H1 (cell line): ENCODE measurements around the gene TRIM44. TPM values are rescaled to one million over a fixed set of nuclear protein-coding genes. Genes with fewer than 3 reads are reported as not detected.
"Not testable (repeated sequence)": the region's sequence is repeated elsewhere in the genome, so short reads cannot be mapped to it uniquely, and the experiment has no call there.

Source experiments
- CTCF ChIA-PET: fragments of 300-600 bp; sonication (Branson Sonifier 250); formaldehyde crosslinking; loops from one replicate; lab custom pipeline; 2021; ENCODE audit not compliant: partially characterized antibody; lab: Charles Lee
- POLR2A ChIA-PET: fragments of 300-600 bp; sonication (Branson Sonifier 250); formaldehyde crosslinking; loops from one replicate; lab custom pipeline; 2021; ENCODE audit warnings: inconsistent platforms; ENCODE audit not compliant: partially characterized antibody; lab: Charles Lee
- DNase-seq, 2 experiments: peaks; one replicate each; pipeline versions ENCODE4 v3.0.0 to v3.0.0-alpha.2; 2010 to 2022; ENCODE audit warnings: low spot score in 2 of 2, low read depth in 1 of 2, mixed read lengths in 1 of 2
- FAIRE-seq: peaks from 2 replicates; lab custom pipeline; 2011; peaks lifted over from hg19 to GRCh38; lab: Jason Lieb, UNC
- H2AFZ ChIP-seq: 2 replicates; pipeline ENCODE4 v1.8.1; 2012; ENCODE audit warnings: low read length, inconsistent platforms
- H2AK5ac ChIP-seq: 2 replicates; pipeline ENCODE4 v1.6.1; 2013; ENCODE audit warnings: low read depth, low read length
- H2BK120ac ChIP-seq: replicated peaks from 2 replicates; pipeline ENCODE3; 2013; ENCODE audit warnings: low read depth, low read length, inconsistent platforms
- H2BK12ac ChIP-seq: 2 replicates; pipeline ENCODE4 v1.6.1; 2013; ENCODE audit warnings: low read depth, low read length
- H2BK15ac ChIP-seq: 2 replicates; pipeline ENCODE4 v1.6.1; 2013; ENCODE audit warnings: low read length
- H2BK20ac ChIP-seq: 2 replicates; pipeline ENCODE4 v1.6.1; 2013; ENCODE audit warnings: low read length
- H2BK5ac ChIP-seq: 2 replicates; pipeline ENCODE4 v1.6.1; 2013; ENCODE audit warnings: low read depth, low read length
- H3K14ac ChIP-seq: 2 replicates; pipeline ENCODE4 v1.6.1; 2013; ENCODE audit warnings: inconsistent platforms; ENCODE audit not compliant: insufficient read length
- H3K18ac ChIP-seq: 2 replicates; pipeline ENCODE4 v1.6.1; 2013; ENCODE audit warnings: low read length; ENCODE audit errors: extremely low read depth
- H3K23ac ChIP-seq: 2 replicates; pipeline ENCODE4 v1.6.1; 2013; ENCODE audit warnings: inconsistent platforms; ENCODE audit not compliant: insufficient read length
- H3K23me2 ChIP-seq: 2 replicates; pipeline ENCODE4 v1.6.1; 2013; ENCODE audit warnings: low read depth, low read length
- H3K27ac ChIP-seq: 2 replicates; pipeline ENCODE4 v1.6.1; 2011; ENCODE audit warnings: low read depth, low read length, inconsistent platforms
- H3K27me3 ChIP-seq, 4 experiments: replicated peaks in 1 of 4; 1 replicate in 1 of 4; 2 replicates in 3 of 4; pipeline versions ENCODE4 v1.6.1 to v1.8.1; 2011 to 2013; ENCODE audit warnings: low read length in 3 of 4, mild to moderate bottlenecking in 3 of 4, inconsistent platforms in 2 of 4, mixed read lengths in 2 of 4, moderate library complexity in 1 of 4; ENCODE audit not compliant: control insufficient read depth in 3 of 4, insufficient read depth in 3 of 4; ENCODE audit errors: extremely low read depth in 1 of 4
- H3K36me3 ChIP-seq, 4 experiments: 2 replicates each; pipeline versions ENCODE4 v1.6.1 to v1.8.1; 2011 to 2013; ENCODE audit warnings: mild to moderate bottlenecking in 4 of 4, low read length in 3 of 4, moderate library complexity in 2 of 4, control low read depth in 1 of 4, inconsistent platforms in 1 of 4; ENCODE audit not compliant: insufficient read depth in 4 of 4, control insufficient read depth in 2 of 4
- H3K4ac ChIP-seq: replicated peaks from 2 replicates; pipeline ENCODE3; 2013; ENCODE audit warnings: low read length, low read depth, mixed read lengths, inconsistent platforms; ENCODE audit not compliant: insufficient read length
- H3K4me1 ChIP-seq, 4 experiments: replicated peaks in 1 of 4; 1 replicate in 1 of 4; 2 replicates in 3 of 4; pipeline versions ENCODE4 v1.6.1 to v1.8.1; 2011 to 2013; ENCODE audit warnings: low read length in 3 of 4, inconsistent platforms in 2 of 4, mixed read lengths in 1 of 4; ENCODE audit not compliant: insufficient read depth in 4 of 4, control insufficient read depth in 3 of 4
- H3K4me2 ChIP-seq, 2 experiments: 2 replicates each; pipeline versions ENCODE4 v1.6.1 to v1.8.1; 2011 to 2013; ENCODE audit warnings: low read depth in 2 of 2, low read length in 2 of 2, control low read depth in 1 of 2, inconsistent platforms in 1 of 2, mild to moderate bottlenecking in 1 of 2; ENCODE audit not compliant: insufficient read depth in 1 of 2
- H3K4me3 ChIP-seq, 4 experiments: fragments of 200-600, 300-600 bp in 1 of 4; sonication (generic), shearing (Covaris generic), sonication (Bioruptor Twin) in 1 of 4; 2 replicates each; pipeline versions ENCODE4 v1.5.1 to v1.8.1; 2011 to 2016; ENCODE audit warnings: low read length in 4 of 4, low read depth in 3 of 4, control low read depth in 2 of 4, inconsistent platforms in 2 of 4, mild to moderate bottlenecking in 2 of 4, mixed read lengths in 1 of 4, moderate library complexity in 1 of 4; ENCODE audit not compliant: insufficient read depth in 2 of 4; ENCODE audit errors: extremely low read depth in 1 of 4
- H3K56ac ChIP-seq: replicated peaks from 2 replicates; pipeline ENCODE3; 2013; ENCODE audit warnings: low read depth, mild to moderate bottlenecking, mixed read lengths, low read length, inconsistent platforms; ENCODE audit not compliant: insufficient read length
- H3K79me1 ChIP-seq: 2 replicates; pipeline ENCODE4 v1.6.1; 2013; ENCODE audit warnings: low read depth, low read length, control low read depth
- H3K79me2 ChIP-seq, 2 experiments: 2 replicates each; pipeline versions ENCODE4 v1.6.1 to v1.8.1; 2012 to 2013; ENCODE audit warnings: low read length in 2 of 2, mild to moderate bottlenecking in 2 of 2, inconsistent platforms in 1 of 2; ENCODE audit not compliant: insufficient read depth in 2 of 2, control insufficient read depth in 1 of 2
- H3K9ac ChIP-seq, 4 experiments: replicated peaks in 1 of 4; 1 replicate in 1 of 4; 2 replicates in 3 of 4; pipeline versions ENCODE4 v1.6.1 to v1.8.1; 2011 to 2013; ENCODE audit warnings: low read depth in 3 of 4, low read length in 3 of 4, control low read depth in 2 of 4, mild to moderate bottlenecking in 2 of 4, moderate library complexity in 2 of 4, inconsistent platforms in 1 of 4; ENCODE audit errors: extremely low read depth in 1 of 4
- H3K9me3 ChIP-seq, 2 experiments: 2 replicates each; pipeline versions ENCODE4 v1.6.1 to v1.8.1; 2012 to 2013; ENCODE audit warnings: mild to moderate bottlenecking in 2 of 2, moderate library complexity in 2 of 2, control low read depth in 1 of 2, inconsistent platforms in 1 of 2, low read depth in 1 of 2, low read length in 1 of 2, mixed read lengths in 1 of 2; ENCODE audit not compliant: insufficient read depth in 2 of 2
- H4K20me1 ChIP-seq, 2 experiments: replicated peaks in 1 of 2; 2 replicates each; pipeline versions ENCODE3 to v1.8.1; 2011 to 2013; ENCODE audit warnings: inconsistent platforms in 2 of 2, low read length in 2 of 2, mild to moderate bottlenecking in 1 of 2; ENCODE audit not compliant: insufficient read depth in 2 of 2, control insufficient read depth in 1 of 2
- H4K5ac ChIP-seq: 2 replicates; pipeline ENCODE4 v1.6.1; 2013; ENCODE audit warnings: low read length, low read depth, mixed read lengths, inconsistent platforms; ENCODE audit not compliant: insufficient read length
- H4K8ac ChIP-seq: 2 replicates; pipeline ENCODE4 v1.8.0; 2013; ENCODE audit warnings: mild to moderate bottlenecking, moderate library complexity, low read length, inconsistent platforms; ENCODE audit not compliant: insufficient read depth; ENCODE audit errors: extremely low read depth
- H4K91ac ChIP-seq: replicated peaks from 2 replicates; pipeline ENCODE3; 2013; ENCODE audit warnings: low read length, mixed read lengths, inconsistent platforms; ENCODE audit not compliant: insufficient read length
- WGBS, 2 experiments: shearing (Covaris generic) in 1 of 2; methylation state at CpG; one replicate each; pipeline versions ENCODE4 v1.1.6 to v1.1.7; 2013 to 2015; ENCODE audit warnings: low lambda C conversion rate in 2 of 2, mixed read lengths in 2 of 2, inconsistent platforms in 1 of 2, low coverage in 1 of 2, missing lambda C conversion rate in 1 of 2; ENCODE audit not compliant: insufficient replicate concordance in 2 of 2, insufficient coverage in 1 of 2, insufficient read length in 1 of 2; ENCODE audit errors: extremely low coverage in 1 of 2, missing lambda C conversion rate in 1 of 2; 5-methylcytosine and 5-hydroxymethylcytosine counted together
- polyA plus RNA-seq, 7 experiments: library from polyadenylated mRNA; depleted of rRNA in 3 of 7; stranded (reverse) in 5 of 7; unstranded in 2 of 7; fragments of >200 nt in 5 of 7; fragments of 200-250 nt in 2 of 7; gene quantifications; 1 replicate in 5 of 7; 2 replicates in 1 of 7; 4 replicates in 1 of 7; pipeline versions ENCODE4 v1.2.1 to v1.2.3, GENCODE V29; 2011 to 2013; ENCODE audit warnings: missing spikeins in 2 of 7, mixed read lengths in 2 of 7
- total RNA-seq: library from RNA; stranded (reverse); fragmentation: NEBNext Ultra II Directional; extraction: Animal tissue kit (Norgen Biotek cat#: 25700); gene quantifications from 2 replicates; pipeline ENCODE4 v1.2.1, GENCODE V29; 2021

The TRIM44 gene
- total and polyA plus RNA-seq, 2 of the 8 experiments (the other 6 are each of a cell fraction or from before 2014, with no cell fraction given): 13.9 to 34.4 TPM

GRCh38 chr11:35770425-35770824 lies 107.8 kb downstream of the TRIM44 start:
- H2AK5ac ChIP-seq, H3K9me3 ChIP-seq, H4K8ac ChIP-seq, H2BK12ac ChIP-seq, H3K79me2 ChIP-seq, H4K20me1 ChIP-seq, H2BK5ac ChIP-seq, H4K91ac ChIP-seq, H3K23ac ChIP-seq, H3K27me3 ChIP-seq, H3K36me3 ChIP-seq, DNase-seq, H3K4me1 ChIP-seq, H3K23me2 ChIP-seq, FAIRE-seq, H3K4ac ChIP-seq, POLR2A ChIA-PET, H4K5ac ChIP-seq, H3K4me3 ChIP-seq, H3K79me1 ChIP-seq, H2BK15ac ChIP-seq, H3K27ac ChIP-seq, H2AFZ ChIP-seq, H3K4me2 ChIP-seq, H2BK20ac ChIP-seq, H3K14ac ChIP-seq, H3K9ac ChIP-seq, H3K56ac ChIP-seq, H3K18ac ChIP-seq, H2BK120ac ChIP-seq: not testable (repeated sequence)
- CTCF ChIA-PET: interaction anchor here (0.9 kb wide), 1 partner anchor 10 kb away, joined by 3 read pairs; no protein-coding TSS in a partner anchor
- 94% methylated on average over 1 of the region's 1 CpG; no CpG with 5 or more reads in 1 of the 2 experiments for WGBS, 2 experiments
